Heart left ventricle (tissue), 16 donors: ENCODE results near the gene NCAPG2. TPM values are rescaled to one million over a fixed set of nuclear protein-coding genes. Genes with fewer than 3 reads are reported as not detected.

Source experiments
- ATAC-seq, 4 donors: fragments of 200-7000 bp; cut with Tn5 transposase; one replicate each; pipeline ENCODE4 v1.9.1; 2020 to 2022; ENCODE audit warnings: moderate library complexity in 4 of 4, mild to moderate bottlenecking in 3 of 4, moderate number of reproducible peaks in 1 of 4
- DNase-seq, 5 donors: peaks; one replicate each; pipeline ENCODE4 v3.0.0-alpha.2; 2020
- H3K27ac ChIP-seq, 12 donors: fragments of 200-600 bp; sonication (generic) in 4 of 12; one replicate each; pipeline versions ENCODE4 v1.5.0 to v1.8.0; 2016 to 2022; ENCODE audit warnings: mild to moderate bottlenecking in 2 of 12
- H3K27me3 ChIP-seq, 9 donors: fragments of 200-600 bp; sonication (generic) in 2 of 9; one replicate each; pipeline versions ENCODE4 v1.5.1 to v1.8.0; 2016 to 2022; ENCODE audit warnings: mild to moderate bottlenecking in 3 of 9
- H3K36me3 ChIP-seq, 9 donors: fragments of 200-600 bp; sonication (generic) in 2 of 9; one replicate each; pipeline versions ENCODE4 v1.5.0 to v1.8.0; 2018 to 2022; ENCODE audit warnings: mild to moderate bottlenecking in 2 of 9
- H3K4me1 ChIP-seq, 12 donors: fragments of 200-600 bp; sonication (generic) in 4 of 12; one replicate each; pipeline versions ENCODE4 v1.5.0 to v1.8.0; 2016 to 2022; ENCODE audit warnings: mild to moderate bottlenecking in 3 of 12
- H3K4me3 ChIP-seq, 12 donors: fragments of 200-600 bp; sonication (generic) in 4 of 12; one replicate each; pipeline versions ENCODE4 v1.5.0 to v1.8.0; 2017 to 2022; ENCODE audit warnings: mild to moderate bottlenecking in 9 of 12, moderate library complexity in 4 of 12
- H3K9me3 ChIP-seq, 12 donors: fragments of 200-600 bp; sonication (generic) in 4 of 12; one replicate each; pipeline versions ENCODE4 v1.5.0 to v1.8.0; 2016 to 2022; ENCODE audit warnings: mild to moderate bottlenecking in 1 of 12
- POLR2A ChIP-seq, 2 donors: fragments of 450-650 bp; IDR thresholded peaks; one replicate each; pipeline ENCODE4 v1.6.1; 2017; ENCODE audit warnings: antibody characterized with exemption in 2 of 2, mild to moderate bottlenecking in 2 of 2, moderate library complexity in 2 of 2
- WGBS, 4 donors: extraction: QIAGEN DNeasy Blood & Tissue Kit in 2 of 4; methylation state at CpG; one replicate each; pipeline versions ENCODE4 v1.1.5 to v1.1.7; 2013 to 2018; 5-methylcytosine and 5-hydroxymethylcytosine counted together
- intact Hi-C, 10 donors: fragments of 100-400 bp; cut with DNase I; formaldehyde crosslinking; loops; one replicate each; pipeline versions ENCODE4 v1.11.1 to v1.14.2; 2022
- long read RNA-seq, 3 donors: library from polyadenylated mRNA; unstranded; transcript quantifications; one replicate each; pipeline ENCODE4 v2.0.0, GENCODE V29; 2020 to 2021
- polyA plus RNA-seq, 2 donors: library from polyadenylated mRNA; stranded (reverse); fragments of 200-250 nt; gene quantifications; one replicate each; pipeline ENCODE4 v1.2.3, GENCODE V29; 2013
- total RNA-seq, 9 donors: library from RNA; depleted of rRNA in 2 of 9; stranded (reverse); fragments of >200 nt in 2 of 9; fragmentation: NEBNext Ultra II Directional in 3 of 9; extraction: Animal tissue kit (Norgen Biotek cat#: 25700) in 3 of 9; gene quantifications; one replicate each; pipeline versions ENCODE4 v1.1.0 to v1.2.4, GENCODE V29; 2016 to 2023
- TF ChIP-seq, protein P1 (sequence below), 12 donors: fragments of 200-600 bp; sonication (generic) in 4 of 12; IDR thresholded peaks; one replicate each; pipeline versions ENCODE4 v1.5.0 to v1.8.0; 2018 to 2022; ENCODE audit warnings: antibody characterized with exemption in 12 of 12, mild to moderate bottlenecking in 5 of 12
- donor health status: ischemic (EF 13 %, LVEDD 7.1; RV severe dilation, severe dysfunction).
- donor health status: healthy with polysubstance abuse.
- donor health status: DM: no; HTN: yes; CAD: no.
- donor health status: DM: no; HTN: no; CAD: no.
- donor health status: ischemic (EF 25% LVEDD 6.9; RV normal size, moderate dysfunction).
- donor health status: ischemic (EF 25% LVEDD 5.7; RV mildly dilated, moderate dysfunction).
- donor health status: healthy.
- donor health status: DM: yes; HTN: yes; CAD: no.
- donor health status: ischemic (EF 35%, LVEDD 5.7; RV mildly dilated, moderate dysfunction).
- donor health status: nonischemic (EF 11% LVEDD 7.7; RV severe dilation, severe dysfunction).
- donor health status: DM: yes; HTN: yes; CAD: no.
- donor health status: PGD.
- donor health status: ischemic (EF 29% LVEDD 5.4; RV normal size, mild dysfunction).
- donor health status: nonischemic (EF 23%, LVEDD 6.1; RV moderate dilation, normal function).

The NCAPG2 gene, protein sequence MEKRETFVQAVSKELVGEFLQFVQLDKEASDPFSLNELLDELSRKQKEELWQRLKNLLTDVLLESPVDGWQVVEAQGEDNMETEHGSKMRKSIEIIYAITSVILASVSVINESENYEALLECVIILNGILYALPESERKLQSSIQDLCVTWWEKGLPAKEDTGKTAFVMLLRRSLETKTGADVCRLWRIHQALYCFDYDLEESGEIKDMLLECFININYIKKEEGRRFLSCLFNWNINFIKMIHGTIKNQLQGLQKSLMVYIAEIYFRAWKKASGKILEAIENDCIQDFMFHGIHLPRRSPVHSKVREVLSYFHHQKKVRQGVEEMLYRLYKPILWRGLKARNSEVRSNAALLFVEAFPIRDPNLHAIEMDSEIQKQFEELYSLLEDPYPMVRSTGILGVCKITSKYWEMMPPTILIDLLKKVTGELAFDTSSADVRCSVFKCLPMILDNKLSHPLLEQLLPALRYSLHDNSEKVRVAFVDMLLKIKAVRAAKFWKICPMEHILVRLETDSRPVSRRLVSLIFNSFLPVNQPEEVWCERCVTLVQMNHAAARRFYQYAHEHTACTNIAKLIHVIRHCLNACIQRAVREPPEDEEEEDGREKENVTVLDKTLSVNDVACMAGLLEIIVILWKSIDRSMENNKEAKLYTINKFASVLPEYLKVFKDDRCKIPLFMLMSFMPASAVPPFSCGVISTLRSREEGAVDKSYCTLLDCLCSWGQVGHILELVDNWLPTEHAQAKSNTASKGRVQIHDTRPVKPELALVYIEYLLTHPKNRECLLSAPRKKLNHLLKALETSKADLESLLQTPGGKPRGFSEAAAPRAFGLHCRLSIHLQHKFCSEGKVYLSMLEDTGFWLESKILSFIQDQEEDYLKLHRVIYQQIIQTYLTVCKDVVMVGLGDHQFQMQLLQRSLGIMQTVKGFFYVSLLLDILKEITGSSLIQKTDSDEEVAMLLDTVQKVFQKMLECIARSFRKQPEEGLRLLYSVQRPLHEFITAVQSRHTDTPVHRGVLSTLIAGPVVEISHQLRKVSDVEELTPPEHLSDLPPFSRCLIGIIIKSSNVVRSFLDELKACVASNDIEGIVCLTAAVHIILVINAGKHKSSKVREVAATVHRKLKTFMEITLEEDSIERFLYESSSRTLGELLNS
- total RNA-seq, result 10 to 100 TPM in 1 of 9 donors, 1 to 10 TPM in 8; 2.8 to 12.5 (median 4.7) TPM
- polyA plus RNA-seq, result 1 to 10 TPM; 1.1 to 3.7 TPM
- long read RNA-seq, donor 1, partial matches to known transcripts, result 1 of 9 reads
- long read RNA-seq, donor 1, other reads (novel, unspliced or antisense), result 3 of 9 reads
- long read RNA-seq, donor 2, partial matches to known transcripts, result 6 of 10 reads
- long read RNA-seq, donor 2, other reads (novel, unspliced or antisense), result 1 of 10 reads
- long read RNA-seq, donor 3, partial matches to known transcripts, result 2 of 5 reads
- long read RNA-seq, donor 3, other reads (novel, unspliced or antisense), result 2 of 5 reads

DNA sequence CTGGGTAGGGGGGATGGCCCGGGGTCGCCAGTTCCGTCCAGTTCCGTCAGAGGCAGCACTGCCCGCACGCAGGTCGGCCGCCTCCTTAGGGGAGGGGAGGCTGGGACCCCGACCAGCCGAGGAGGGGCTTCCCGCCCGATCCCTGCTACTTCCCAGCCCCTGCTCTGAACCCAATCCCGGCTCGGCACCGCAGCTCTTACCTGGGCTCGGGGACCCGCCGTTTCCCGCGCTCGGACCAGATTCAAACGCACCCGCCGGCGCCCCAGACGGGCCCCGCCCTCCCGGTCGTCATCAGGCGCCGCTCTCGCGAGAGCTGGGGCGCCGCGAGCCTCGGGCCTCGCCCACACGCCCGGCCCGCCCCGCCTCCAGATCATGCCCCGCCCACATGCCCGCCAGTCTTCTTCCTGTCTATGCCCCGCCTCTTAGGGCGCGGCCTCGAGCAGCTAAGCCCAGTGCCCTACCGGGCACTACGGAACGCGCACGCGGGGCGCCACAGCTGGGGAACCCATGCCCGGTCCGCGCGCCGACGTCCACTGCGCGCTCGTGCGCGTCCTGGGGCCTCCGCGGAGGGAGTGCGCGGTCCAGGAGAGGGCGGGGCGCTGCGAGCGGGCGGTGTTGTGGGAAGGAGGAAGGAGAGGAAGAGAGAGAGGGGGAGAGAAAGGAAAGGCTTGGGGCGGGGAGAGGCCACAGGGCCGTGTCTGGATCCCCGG lies at the start of gene NCAPG2:
NCAPG2 (minus strand) TSS at position 281 of the 710 bp plus-strand sequence. CDS start 2,905 bp downstream, outside the sequence.
- Histone ChIP-seq H3K27me3 (no peaks in the 10 kb centered on the region), H3K36me3 (peaks cover 0 to 4% (median 0%) of the 10 kb centered on the region in 9 donors), H3K4me1 (peaks cover 0 to 18% (median 8%) of the 10 kb centered on the region in 12 donors), H3K9me3 (peaks cover 0 to 10% (median 0%) of the 10 kb centered on the region in 12 donors), H3K4me3 (peak within 1 kb of the TSS; percentile 68 to 98 (median 82)), H3K27ac (peak within 1 kb of the TSS; percentile 33 to 96 (median 88))
- DNase-seq (peak; percentile 98 to 99 (median 99)), ATAC-seq (peak; percentile 97 to 99 (median 99))
- TF ChIP-seq, protein P1, sequence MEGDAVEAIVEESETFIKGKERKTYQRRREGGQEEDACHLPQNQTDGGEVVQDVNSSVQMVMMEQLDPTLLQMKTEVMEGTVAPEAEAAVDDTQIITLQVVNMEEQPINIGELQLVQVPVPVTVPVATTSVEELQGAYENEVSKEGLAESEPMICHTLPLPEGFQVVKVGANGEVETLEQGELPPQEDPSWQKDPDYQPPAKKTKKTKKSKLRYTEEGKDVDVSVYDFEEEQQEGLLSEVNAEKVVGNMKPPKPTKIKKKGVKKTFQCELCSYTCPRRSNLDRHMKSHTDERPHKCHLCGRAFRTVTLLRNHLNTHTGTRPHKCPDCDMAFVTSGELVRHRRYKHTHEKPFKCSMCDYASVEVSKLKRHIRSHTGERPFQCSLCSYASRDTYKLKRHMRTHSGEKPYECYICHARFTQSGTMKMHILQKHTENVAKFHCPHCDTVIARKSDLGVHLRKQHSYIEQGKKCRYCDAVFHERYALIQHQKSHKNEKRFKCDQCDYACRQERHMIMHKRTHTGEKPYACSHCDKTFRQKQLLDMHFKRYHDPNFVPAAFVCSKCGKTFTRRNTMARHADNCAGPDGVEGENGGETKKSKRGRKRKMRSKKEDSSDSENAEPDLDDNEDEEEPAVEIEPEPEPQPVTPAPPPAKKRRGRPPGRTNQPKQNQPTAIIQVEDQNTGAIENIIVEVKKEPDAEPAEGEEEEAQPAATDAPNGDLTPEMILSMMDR (IDR thresholded peaks at IDR 0.05), result peak in 10 of 12 donors; percentile 10 to 44 (median 18)
- peak; percentile 63 to 97 for TF ChIP-seq POLR2A (IDR thresholded peaks at IDR 0.05)
- 1 to 3% (median 1%) methylated on average over 12 to 78 of the region's 78 CpGs for WGBS, 4 donors
- intact Hi-C loops, result loop anchor here in 5 of 10 donors (5.0 to 10.0 kb wide), 4 partner anchors 113 to 160 kb away; partner anchors contain the start of gene ESYT2 (in 2 of the 5)

DNA sequence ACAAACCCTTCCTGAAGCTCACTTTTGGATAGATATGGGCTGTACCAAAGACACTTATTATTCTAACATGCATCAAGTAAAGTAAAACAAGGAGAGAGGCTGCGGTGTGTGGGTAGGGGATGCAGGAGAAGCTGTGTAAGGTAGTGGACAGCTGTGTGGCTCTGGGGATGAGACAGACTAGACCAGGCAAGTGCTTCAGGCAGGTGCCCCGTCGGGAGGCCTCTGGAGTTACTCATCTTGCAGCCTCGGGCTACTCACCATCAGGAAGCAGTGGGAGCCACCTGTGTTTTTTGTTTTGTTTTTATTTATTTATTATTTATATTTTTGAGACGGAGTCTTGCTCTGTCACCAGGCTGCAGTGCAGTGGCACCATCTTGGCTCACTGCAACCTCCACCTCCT lies 49.3 kb upstream of the NCAPG2 start:
- Histone ChIP-seq H3K36me3 (peaks cover 0 to 98% (median 88%) of the 10 kb centered on the region in 9 donors), H3K27me3 (no peaks in the 10 kb centered on the region), H3K4me1 (peaks cover 0 to 9% (median 0%) of the 10 kb centered on the region in 12 donors), H3K9me3 (no peaks in the 10 kb centered on the region), H3K27ac (no peak overlapping the region), H3K4me3 (no peak overlapping the region)
- 88 to 99% (median 94%) methylated on average over 5 of the region's 5 CpGs for WGBS, 4 donors
- intact Hi-C loops, result no loop called here
- TF ChIP-seq, protein P1 (IDR thresholded peaks at IDR 0.05), result no peak
- TF ChIP-seq POLR2A (IDR thresholded peaks at IDR 0.05), result no peak
- no peak for ATAC-seq
- DNase-seq, result no peak

DNA sequence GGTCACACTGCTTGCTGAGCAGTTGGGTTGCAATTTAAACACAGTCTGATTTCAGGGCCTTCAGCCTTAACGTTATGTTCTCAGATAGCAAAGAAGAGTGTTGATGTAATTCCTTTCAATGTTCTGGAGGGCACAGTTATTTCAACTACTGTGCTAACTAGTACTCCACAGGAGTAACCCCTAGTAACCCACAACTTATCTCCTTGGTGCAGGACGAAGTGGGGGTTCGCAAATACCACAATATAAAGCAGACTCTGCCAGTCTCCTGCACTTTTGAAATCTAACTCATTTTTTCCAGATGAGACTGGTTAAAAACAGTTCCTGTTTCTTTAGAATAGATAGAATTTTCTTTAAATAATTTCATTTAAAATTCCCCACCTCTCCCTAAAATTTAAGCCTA lies 47.1 kb upstream of the NCAPG2 start:
- Histone ChIP-seq H3K27ac (no peak overlapping the region), H3K9me3 (no peaks in the 10 kb centered on the region), H3K36me3 (peaks cover 0 to 98% (median 88%) of the 10 kb centered on the region in 9 donors), H3K4me1 (peaks cover 0 to 9% (median 0%) of the 10 kb centered on the region in 12 donors), H3K27me3 (no peaks in the 10 kb centered on the region), H3K4me3 (no peak overlapping the region)
- no peak for TF ChIP-seq POLR2A (IDR thresholded peaks at IDR 0.05)
- TF ChIP-seq, protein P1 (IDR thresholded peaks at IDR 0.05), result no peak
- intact Hi-C loops, result no loop called here
- WGBS, 4 donors, result 75 to 79% (median 78%) methylated on average over 3 of the region's 3 CpGs
- DNase-seq (no peak), ATAC-seq (no peak)
